HepG2 (cell line): ENCODE results near the gene FLT3LG. TPM values are rescaled to one million over a fixed set of nuclear protein-coding genes. Genes with fewer than 3 reads are reported as not detected.

Experiments
- ATAD3A ChIP-seq: sonication (generic); formaldehyde crosslinking; IDR thresholded peaks from 2 replicates; pipeline ENCODE4 v1.4.0; 2020; ENCODE audit warnings: missing genetic modification reagents
- DNMT3B ChIP-seq: conservative IDR thresholded peaks from 2 replicates; pipeline ENCODE4 v1.6.1; 2016; ENCODE audit warnings: missing biosample characterization, control low read depth
- GFI1 ChIP-seq: sonication (generic); formaldehyde crosslinking; IDR thresholded peaks from 2 replicates; pipeline ENCODE4 v1.5.0; 2020; ENCODE audit warnings: missing genetic modification reagents, mild to moderate bottlenecking, borderline replicate concordance
- GPBP1L1 ChIP-seq: sonication (generic); formaldehyde crosslinking; IDR thresholded peaks from 2 replicates; pipeline ENCODE4 v1.5.0; 2020; ENCODE audit warnings: mild to moderate bottlenecking, missing genetic modification reagents
- HBP1 ChIP-seq: IDR thresholded peaks from 2 replicates; pipeline ENCODE4 v1.6.1; 2016; ENCODE audit warnings: low read depth, control low read depth
- HDAC2 ChIP-seq: sonication (generic); formaldehyde crosslinking; IDR thresholded peaks from 2 replicates; pipeline ENCODE4 v1.4.0; 2020; ENCODE audit warnings: missing genetic modification reagents
- MYC ChIP-seq: sonication (generic); formaldehyde crosslinking; IDR thresholded peaks from 2 replicates; pipeline ENCODE4 v1.9.0; 2021; ENCODE audit warnings: missing genetic modification reagents, borderline replicate concordance
- PBX2 ChIP-seq: IDR thresholded peaks from 2 replicates; pipeline ENCODE4 v1.6.1; 2016; ENCODE audit warnings: control low read depth
- PRDM15 ChIP-seq: sonication (generic); formaldehyde crosslinking; IDR thresholded peaks from 2 replicates; pipeline ENCODE4 v1.4.0; 2020; ENCODE audit warnings: missing genetic modification reagents
- SMAD3 ChIP-seq: sonication (generic); formaldehyde crosslinking; IDR thresholded peaks from 2 replicates; pipeline ENCODE4 v1.4.0; 2020; ENCODE audit warnings: missing genetic modification reagents
- SMYD3 ChIP-seq: sonication (generic); formaldehyde crosslinking; IDR thresholded peaks from 2 replicates; pipeline ENCODE4 v1.8.1; 2023; ENCODE audit warnings: mild to moderate bottlenecking, missing genetic modification reagents
- SNAI1 ChIP-seq: sonication (generic); formaldehyde crosslinking; IDR thresholded peaks from 2 replicates; pipeline ENCODE4 v1.5.0; 2020; ENCODE audit warnings: mild to moderate bottlenecking, missing genetic modification reagents, borderline replicate concordance
- ZBTB20 ChIP-seq: sonication (generic); formaldehyde crosslinking; IDR thresholded peaks from 2 replicates; pipeline ENCODE4 v1.8.1; 2023; ENCODE audit warnings: missing genetic modification reagents, low read depth, mild to moderate bottlenecking, borderline replicate concordance
- ZBTB33 ChIP-seq: sonication (generic); formaldehyde crosslinking; IDR thresholded peaks from 2 replicates; pipeline ENCODE4 v1.4.0; 2020; ENCODE audit warnings: missing genetic modification reagents
- ZNF446 ChIP-seq: sonication (generic); formaldehyde crosslinking; IDR thresholded peaks from 2 replicates; pipeline ENCODE4 v1.5.0; 2020; ENCODE audit warnings: mild to moderate bottlenecking, missing genetic modification reagents
- ZNF589 ChIP-seq: sonication (generic); formaldehyde crosslinking; conservative IDR thresholded peaks from 2 replicates; pipeline ENCODE4 v1.8.0; 2022; ENCODE audit warnings: mild to moderate bottlenecking, moderate library complexity, missing genetic modification reagents
- ZNF724P ChIP-seq: sonication (generic); formaldehyde crosslinking; IDR thresholded peaks from 2 replicates; pipeline ENCODE4 v1.8.0; 2022; ENCODE audit warnings: missing genetic modification reagents, borderline replicate concordance
- ZNF766 ChIP-seq: sonication (generic); formaldehyde crosslinking; IDR thresholded peaks from 2 replicates; pipeline ENCODE4 v1.5.0; 2020; ENCODE audit warnings: missing genetic modification reagents, borderline replicate concordance
- ZNF816 ChIP-seq: sonication (generic); formaldehyde crosslinking; IDR thresholded peaks from 2 replicates; pipeline ENCODE4 v1.8.0; 2022; ENCODE audit warnings: missing genetic modification reagents, mild to moderate bottlenecking, borderline replicate concordance
- ZSCAN22 ChIP-seq: sonication (generic); formaldehyde crosslinking; IDR thresholded peaks from 2 replicates; pipeline ENCODE4 v1.4.0; 2020; ENCODE audit warnings: mild to moderate bottlenecking, missing genetic modification reagents
- ZZZ3 ChIP-seq: sonication (generic); formaldehyde crosslinking; IDR thresholded peaks from 2 replicates; pipeline ENCODE4 v1.4.0; 2020; ENCODE audit warnings: missing genetic modification reagents, mild to moderate bottlenecking, borderline replicate concordance
- polyA plus RNA-seq, 8 experiments: library from polyadenylated mRNA; depleted of rRNA in 3 of 8; stranded (reverse) in 7 of 8; unstranded in 1 of 8; fragments of >200 nt; fragmentation: Illumina TruSeq in 4 of 8; extraction: Trizol in 4 of 8; gene quantifications; 2 replicates each; pipeline versions ENCODE4 v1.2.1 to v1.2.3, GENCODE V29; 2011 to 2016; ENCODE audit warnings: low read depth in 4 of 8, missing spikeins in 1 of 8, mixed read lengths in 1 of 8; ENCODE audit not compliant: insufficient read depth in 1 of 8
- total RNA-seq, 5 experiments: library from RNA; depleted of rRNA; stranded (reverse); fragments of >200 nt; fragmentation: Illumina TruSeq; extraction: Trizol; gene quantifications; 2 replicates each; pipeline ENCODE4 v1.2.3, GENCODE V29; 2016; ENCODE audit warnings: low read depth in 1 of 5

Gene FLT3LG
- total and polyA plus RNA-seq, 2 of the 13 experiments (the other 11 are each of a cell fraction or from before 2014, with no cell fraction given): 1.5 to 2.6 TPM

GRCh38 chr19:49489601-49490167 lies 15.7 kb downstream of the FLT3LG start (continued):
- TF ChIP-seq DNMT3B (CRISPR knock-in tag) (no peak), HBP1 (CRISPR knock-in tag) (no peak; the same call in 1 of the 2 replicates), ATAD3A (no peak), MYC (CRISPR knock-in tag) (peak; percentile 71; the same call in 1 of the 2 replicates), SMAD3 (CRISPR knock-in tag) (no peak), HDAC2 (CRISPR knock-in tag) (no peak), ZNF724P (CRISPR knock-in tag) (no peak), SMYD3 (CRISPR knock-in tag) (no peak; the same call in 1 of the 2 replicates), ZBTB33 (CRISPR knock-in tag) (peak; percentile 59; the same call in 1 of the 2 replicates), ZZZ3 (CRISPR knock-in tag) (0 out of 2 replicates have a peak, but pooled peaks have one; percentile 50), GPBP1L1 (CRISPR knock-in tag) (no peak), SNAI1 (CRISPR knock-in tag) (no peak), PRDM15 (CRISPR knock-in tag) (no peak), ZNF766 (CRISPR knock-in tag) (no peak), ZNF816 (CRISPR knock-in tag) (no peak), ZNF589 (CRISPR knock-in tag) (no peak), GFI1 (CRISPR knock-in tag) (no peak), PBX2 (CRISPR knock-in tag) (no peak), ZNF446 (no peak), ZSCAN22 (CRISPR knock-in tag) (no peak), ZBTB20 (CRISPR knock-in tag) (no peak)
